Upper lobe of left lung (tissue), 4 donors: ENCODE measurements around the gene MEMO1.

Experiments
- EP300 ChIP-seq, 4 donors: sonication (generic); formaldehyde crosslinking; IDR thresholded peaks; one replicate each; pipeline ENCODE4 v1.5.1; 2017; ENCODE audit warnings: antibody characterized with exemption in 4 of 4, control low read depth in 2 of 4
- POLR2A ChIP-seq, 4 donors: fragments of 450-650 bp; IDR thresholded peaks; one replicate each; pipeline ENCODE4 v1.5.1; 2016 to 2017; ENCODE audit warnings: antibody characterized with exemption in 4 of 4, mild to moderate bottlenecking in 2 of 4
- POLR2AphosphoS5 ChIP-seq, 2 donors: sonication (generic); formaldehyde crosslinking; IDR thresholded peaks; one replicate each; pipeline ENCODE4 v1.5.1; 2017; ENCODE audit warnings: antibody characterized with exemption in 2 of 2
- TF ChIP-seq, protein P1 (sequence below), 6 experiments: fragments of 450-650 bp in 4 of 6; fragments of 200-600 bp in 2 of 6; sonication (generic) in 2 of 6; IDR thresholded peaks; one replicate each; pipeline ENCODE4 v1.5.1; 2016 to 2019; ENCODE audit warnings: antibody characterized with exemption in 6 of 6

GRCh38 chr2:31886700-31887099, 124.1 kb downstream of the MEMO1 start:
- TF ChIP-seq, protein P1, sequence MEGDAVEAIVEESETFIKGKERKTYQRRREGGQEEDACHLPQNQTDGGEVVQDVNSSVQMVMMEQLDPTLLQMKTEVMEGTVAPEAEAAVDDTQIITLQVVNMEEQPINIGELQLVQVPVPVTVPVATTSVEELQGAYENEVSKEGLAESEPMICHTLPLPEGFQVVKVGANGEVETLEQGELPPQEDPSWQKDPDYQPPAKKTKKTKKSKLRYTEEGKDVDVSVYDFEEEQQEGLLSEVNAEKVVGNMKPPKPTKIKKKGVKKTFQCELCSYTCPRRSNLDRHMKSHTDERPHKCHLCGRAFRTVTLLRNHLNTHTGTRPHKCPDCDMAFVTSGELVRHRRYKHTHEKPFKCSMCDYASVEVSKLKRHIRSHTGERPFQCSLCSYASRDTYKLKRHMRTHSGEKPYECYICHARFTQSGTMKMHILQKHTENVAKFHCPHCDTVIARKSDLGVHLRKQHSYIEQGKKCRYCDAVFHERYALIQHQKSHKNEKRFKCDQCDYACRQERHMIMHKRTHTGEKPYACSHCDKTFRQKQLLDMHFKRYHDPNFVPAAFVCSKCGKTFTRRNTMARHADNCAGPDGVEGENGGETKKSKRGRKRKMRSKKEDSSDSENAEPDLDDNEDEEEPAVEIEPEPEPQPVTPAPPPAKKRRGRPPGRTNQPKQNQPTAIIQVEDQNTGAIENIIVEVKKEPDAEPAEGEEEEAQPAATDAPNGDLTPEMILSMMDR (IDR thresholded peaks at IDR 0.05), result no peak
- TF ChIP-seq EP300 (IDR thresholded peaks at IDR 0.05), result no peak
- no peak for TF ChIP-seq POLR2AphosphoS5 (IDR thresholded peaks at IDR 0.05)
- no peak for TF ChIP-seq POLR2A (IDR thresholded peaks at IDR 0.05)
